ENCODE data around the gene NACC2.

NACC2 gene

DNA sequence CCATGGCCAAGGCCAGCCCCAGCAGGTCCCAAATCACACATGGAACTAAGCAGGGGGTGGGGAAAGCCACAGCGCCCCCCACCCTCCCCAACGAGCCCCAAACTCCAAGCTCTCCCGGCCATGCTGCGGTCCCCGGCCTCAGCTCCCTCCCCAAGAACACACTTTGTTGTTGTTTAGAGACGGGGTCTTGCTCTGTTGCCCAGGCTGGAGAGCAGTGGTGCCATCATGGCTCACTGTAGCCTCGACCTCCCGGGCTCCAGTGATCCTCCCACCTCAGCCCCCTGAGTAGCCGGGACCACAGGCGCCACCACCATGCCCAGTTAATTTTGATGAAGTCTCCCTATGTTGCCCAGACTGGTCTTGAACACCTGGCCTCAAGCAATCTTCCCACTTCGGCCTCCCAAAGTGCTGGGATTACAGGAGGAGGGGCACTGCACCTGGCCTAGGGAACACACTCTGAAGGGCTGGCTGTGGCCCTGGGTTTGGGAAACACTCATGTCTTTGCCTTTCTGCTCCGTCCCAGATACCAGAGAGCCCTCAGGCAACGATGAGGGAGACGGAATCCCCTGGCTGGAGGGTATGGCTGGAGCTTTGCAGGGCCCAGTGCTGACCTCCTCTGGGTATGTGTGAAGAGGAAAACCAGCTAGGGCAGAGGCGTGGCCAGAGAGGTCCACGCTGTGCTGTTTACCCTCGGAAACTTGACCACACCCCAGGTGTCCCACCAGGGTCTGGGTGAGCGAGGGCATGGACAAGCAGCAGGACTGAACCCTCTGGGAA is 80.8 kb downstream of the NACC2 start:
- DNase-seq (ENCODE audit: low read depth in 3 of 3, low spot score in 1 of 3), result no peak

DNA sequence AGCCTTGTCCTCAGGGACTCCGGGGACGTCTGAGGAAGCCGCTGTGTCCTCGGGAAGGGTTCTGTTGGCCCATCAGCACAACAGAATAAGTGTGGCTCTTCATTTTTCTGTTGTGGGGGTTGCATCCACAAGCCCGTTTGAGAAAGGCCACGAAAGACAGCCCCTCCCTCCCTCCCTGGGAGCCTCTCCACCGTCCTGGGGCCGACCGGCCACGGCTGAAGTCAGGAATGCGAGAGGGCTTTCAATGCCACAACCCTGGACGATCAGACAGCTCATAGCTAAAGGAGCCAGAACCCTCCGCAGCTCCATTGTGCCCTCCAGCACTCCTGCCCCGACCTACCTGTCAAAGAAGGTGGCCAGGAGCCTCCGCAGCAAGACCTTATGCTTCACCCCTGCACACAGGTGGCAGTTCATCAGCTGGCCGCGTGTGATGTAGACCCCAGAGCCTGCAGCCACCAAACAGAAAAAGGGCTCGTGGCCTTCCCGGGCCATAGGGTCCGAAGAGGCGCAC is 81.5 kb downstream of the NACC2 start:
- no peak for DNase-seq (ENCODE audit: low read depth in 3 of 3, low spot score in 1 of 3)

DNA sequence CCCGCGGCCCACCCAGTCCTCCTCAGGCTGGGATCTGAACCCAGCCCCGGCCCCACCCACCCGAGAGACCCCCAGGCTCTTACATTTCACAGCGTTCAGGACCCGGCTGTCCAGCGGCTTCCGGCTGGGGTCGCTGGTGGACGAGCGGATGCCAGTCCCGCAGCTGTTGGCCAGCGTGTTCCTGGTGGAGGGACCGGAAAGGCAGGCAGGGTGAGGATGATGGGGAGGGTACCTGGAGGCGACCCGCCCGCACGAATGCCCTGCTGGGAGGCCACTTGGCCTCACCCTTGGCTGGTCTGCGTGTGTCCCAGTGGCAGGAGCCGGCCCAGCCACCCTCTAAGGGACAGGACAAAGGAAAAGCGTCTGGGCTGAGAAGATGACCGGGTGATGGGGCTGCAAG is 82.0 kb downstream of the NACC2 start:
- DNase-seq (ENCODE audit: low read depth in 3 of 3, low spot score in 1 of 3), result no peak

DNA sequence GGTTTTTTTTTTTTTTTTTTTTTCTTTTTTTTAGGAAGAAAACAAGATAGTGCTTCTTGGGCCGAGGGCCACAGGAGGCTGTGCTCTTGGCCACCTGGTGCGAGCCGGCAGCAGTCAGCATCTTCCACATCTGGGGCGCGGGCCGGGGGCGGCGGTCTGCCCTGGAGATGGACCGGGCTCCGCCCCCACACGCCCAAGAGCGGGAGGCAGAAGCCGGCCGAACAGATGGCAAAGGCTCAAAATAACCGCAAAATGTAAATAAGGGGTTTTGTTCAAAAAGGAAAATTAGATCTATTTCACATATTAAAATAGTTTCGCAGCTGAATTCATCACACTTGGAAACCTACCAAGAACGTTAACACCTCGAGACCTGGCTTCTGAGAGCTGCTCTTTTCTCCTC is 82.4 kb downstream of the NACC2 start:
- no peak for DNase-seq (ENCODE audit: low read depth in 3 of 3, low spot score in 1 of 3)

DNA sequence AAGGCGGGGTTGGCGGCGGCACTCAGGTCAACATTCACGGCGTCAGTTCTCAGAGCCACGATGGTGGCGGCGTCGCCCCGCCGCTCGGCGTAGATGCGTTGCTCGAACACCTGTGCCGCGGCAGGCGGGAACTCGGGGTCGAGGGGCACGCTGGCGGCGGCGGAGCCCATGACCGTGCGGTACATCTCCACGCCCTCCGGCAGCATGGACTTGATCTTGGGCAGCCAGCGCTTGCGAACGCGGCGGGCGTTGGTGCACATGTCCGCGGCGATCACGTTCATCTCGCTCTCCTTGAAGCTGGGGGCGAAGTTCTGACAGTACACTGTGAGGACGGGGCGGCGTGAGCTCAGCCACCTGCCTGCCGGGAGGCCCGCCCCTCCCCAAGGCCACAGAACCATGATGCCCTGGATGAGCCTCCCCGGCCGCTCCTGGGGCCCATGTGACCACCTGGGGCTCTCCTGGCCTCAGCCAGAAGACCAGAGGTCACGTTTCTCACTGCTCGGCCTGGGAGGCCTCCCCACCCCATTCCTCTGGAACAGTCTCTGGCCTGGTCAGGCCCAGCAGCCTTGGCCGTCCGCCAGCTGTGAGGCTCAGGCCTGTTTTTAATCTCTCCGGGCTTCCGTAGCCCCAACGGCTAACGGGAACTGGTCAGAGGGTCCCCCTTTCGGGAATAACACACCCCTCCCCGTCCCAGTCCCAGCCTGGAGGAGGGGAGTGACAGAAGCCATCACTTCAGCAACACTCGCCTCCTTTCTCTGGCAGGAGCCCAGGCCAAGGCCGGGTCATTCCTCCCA is 83.2 kb downstream of the NACC2 start:
- no peak for DNase-seq (ENCODE audit: low read depth in 3 of 3, low spot score in 1 of 3)

DNA sequence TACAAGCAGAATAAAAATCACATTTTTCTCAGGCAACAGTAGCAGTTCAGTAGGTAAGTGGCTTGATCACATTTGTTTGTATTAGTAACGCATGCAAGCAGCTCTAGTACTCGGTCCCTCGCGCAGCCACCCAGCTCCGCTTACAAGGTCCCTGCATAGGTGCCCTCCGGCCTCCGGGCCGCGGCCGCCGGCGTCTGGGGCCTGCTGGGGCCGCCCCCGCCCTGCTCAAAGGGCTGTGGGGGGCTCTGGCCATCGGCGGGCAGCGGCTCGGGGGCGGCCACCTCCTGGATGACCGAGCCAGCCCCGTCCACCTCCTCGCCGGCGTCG is 83.8 kb downstream of the NACC2 start:
- DNase-seq (ENCODE audit: low read depth in 3 of 3, low spot score in 1 of 3), result no peak

DNA sequence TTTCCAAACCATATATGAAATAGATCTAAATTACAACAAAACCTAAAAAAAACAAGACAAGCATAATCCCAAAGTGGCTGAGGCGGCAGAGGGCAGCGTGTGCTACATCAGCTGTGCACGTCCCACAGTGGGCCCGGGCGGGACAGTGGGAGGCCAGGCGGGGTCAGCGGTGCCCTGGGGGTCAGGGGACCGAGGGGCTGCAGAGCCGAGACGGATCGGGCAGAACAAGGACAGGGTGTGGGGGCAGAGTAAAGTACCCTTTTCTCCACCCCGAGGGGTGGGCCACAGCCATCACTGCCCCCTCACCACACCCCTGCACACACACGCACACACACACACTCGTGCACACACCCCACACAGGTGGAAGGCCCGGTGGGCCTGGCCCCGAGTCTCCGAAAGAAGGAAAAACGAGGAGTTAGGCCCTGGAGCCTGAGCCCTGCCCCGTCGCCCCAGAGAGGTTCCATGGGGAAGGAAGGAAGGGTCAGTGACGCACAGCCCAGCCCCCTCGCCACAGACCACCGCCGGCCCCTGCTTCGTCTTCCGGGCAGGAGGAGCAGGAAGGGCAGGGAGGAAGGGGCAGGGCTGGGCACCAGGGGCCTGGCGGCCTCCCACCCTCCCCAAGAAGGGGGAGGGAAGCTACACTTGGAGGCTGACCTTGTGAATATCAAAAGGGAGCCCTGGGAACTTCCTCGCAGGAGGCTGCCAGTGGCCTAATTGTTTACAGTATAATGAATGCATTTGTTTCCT is 84.3 kb downstream of the NACC2 start:
- no peak for DNase-seq (ENCODE audit: low read depth in 3 of 3, low spot score in 1 of 3)

DNA sequence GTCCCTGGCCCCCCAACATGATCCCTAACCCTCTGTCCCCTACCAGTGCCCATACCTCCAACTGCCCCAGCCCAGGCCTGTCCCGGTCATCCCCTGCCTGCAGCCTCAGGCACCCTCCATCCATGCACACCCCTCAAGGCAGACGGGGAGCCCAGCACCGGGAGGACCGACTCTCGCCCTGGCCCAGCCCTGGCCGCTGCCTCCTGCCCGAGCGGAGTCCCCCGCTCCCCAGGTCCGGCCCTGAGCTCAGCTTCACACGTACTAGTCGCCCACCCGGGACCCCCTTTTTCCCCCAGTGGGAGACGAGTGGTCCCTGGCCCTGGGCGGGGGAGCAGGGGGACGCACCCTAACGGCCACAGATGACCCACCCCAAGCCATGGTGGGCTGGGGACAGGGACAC is 84.9 kb downstream of the NACC2 start:
- DNase-seq (ENCODE audit: low read depth in 3 of 3, low spot score in 1 of 3), result no peak

DNA sequence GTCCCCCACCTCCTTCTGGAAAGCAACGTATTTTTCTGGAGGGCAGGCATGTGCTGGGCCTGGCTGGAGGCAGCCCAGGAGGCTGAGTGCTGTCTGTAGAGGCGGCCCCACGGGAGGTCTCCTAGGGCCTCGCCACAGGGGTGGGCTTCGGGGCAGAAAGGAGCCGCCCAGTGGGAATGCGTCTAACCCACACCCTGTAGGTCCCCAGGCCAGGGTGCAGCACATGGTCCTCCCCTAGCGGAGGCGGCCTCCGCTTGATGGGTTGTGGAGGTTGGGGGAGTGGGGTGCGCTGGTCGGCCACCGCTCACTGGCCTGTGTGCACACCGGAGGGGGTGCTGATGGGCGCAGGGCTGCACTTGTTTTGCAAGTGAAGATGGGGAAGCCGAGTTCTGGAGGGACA is 85.6 kb downstream of the NACC2 start:
- DNase-seq (ENCODE audit: low read depth in 3 of 3, low spot score in 1 of 3), result no peak

DNA sequence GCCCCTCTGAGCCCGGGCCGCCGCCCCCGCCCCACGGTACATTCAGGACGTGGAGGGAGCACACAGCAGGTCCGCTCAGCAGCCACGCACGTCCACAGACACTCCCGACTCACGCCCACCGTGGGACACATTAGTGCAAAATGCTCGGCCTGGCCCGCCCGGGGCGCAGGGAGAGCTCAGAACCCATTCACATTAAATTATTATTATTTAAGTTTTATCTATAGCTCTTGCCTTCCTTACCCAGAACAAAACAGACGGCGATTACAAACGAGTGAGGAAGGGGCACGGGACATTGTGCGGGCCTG is 86.4 kb downstream of the NACC2 start:
- DNase-seq (ENCODE audit: low read depth in 3 of 3, low spot score in 1 of 3), result no peak

DNA sequence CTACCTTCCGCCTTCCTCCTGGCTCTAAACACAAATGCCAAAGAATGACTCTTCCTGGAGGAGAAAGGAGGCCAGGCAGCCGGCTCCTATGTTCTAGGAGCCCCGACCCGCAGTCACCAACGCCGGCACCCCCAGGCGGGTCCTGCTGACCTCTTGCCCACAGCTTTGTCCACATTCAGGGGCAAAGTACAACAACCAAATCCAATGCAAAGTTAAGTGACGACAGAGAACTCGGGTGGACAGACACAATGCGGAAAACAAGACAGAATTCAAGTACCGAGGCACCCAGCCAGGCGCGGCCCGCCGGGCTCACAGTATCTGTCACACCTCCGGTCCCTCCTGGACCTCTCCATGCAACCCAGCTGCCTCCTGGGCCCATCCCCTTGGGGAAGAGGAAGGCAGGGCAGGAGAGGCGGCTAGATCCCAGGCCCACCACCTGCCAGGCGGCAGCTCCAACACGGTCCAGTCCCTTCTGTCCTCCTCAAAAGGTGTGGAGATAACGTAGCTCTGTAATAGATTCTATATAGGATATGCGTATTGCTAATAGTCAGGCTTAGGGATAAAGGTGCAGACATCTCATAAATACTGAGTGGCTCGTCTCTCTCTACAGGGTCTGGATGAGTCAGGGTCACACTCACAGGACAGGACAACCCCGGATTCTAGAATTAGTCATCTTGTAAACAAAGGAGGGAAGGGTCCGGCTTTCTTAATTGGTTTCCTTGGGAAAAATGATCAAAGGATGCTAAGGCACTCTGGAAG is 87.0 kb downstream of the NACC2 start:
- no peak for DNase-seq (ENCODE audit: low read depth in 3 of 3, low spot score in 1 of 3)

DNA sequence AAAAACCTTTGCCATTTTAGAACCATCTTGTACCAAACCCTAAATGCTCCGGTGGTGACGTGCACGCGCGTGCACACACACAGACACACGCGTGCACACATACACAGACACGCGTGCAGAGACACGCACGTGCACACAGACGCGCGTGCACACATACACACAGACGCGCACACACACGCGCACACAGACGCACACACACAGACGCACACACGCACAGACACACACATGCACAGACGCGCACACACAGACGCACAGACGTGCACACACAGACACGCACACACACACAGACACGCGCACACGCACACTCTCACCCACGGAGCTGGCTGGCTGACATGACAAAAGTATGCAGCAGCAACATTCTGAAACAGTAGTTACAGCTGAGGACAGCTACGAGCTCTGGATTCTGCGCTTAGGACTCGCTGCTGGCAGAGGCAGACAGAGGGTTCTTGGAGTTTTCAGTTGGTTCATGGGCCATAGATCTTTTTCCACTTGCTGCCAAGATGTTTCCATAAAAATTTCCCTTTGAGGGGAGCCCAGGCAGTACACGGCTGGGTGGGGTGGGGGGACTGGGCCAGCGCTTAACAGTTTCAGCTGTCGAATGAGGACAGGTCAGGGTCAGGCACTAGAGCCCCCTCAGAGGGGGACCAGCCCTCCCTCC is 87.7 kb downstream of the NACC2 start:
- DNase-seq (ENCODE audit: low read depth in 3 of 3, low spot score in 1 of 3), result no peak

DNA sequence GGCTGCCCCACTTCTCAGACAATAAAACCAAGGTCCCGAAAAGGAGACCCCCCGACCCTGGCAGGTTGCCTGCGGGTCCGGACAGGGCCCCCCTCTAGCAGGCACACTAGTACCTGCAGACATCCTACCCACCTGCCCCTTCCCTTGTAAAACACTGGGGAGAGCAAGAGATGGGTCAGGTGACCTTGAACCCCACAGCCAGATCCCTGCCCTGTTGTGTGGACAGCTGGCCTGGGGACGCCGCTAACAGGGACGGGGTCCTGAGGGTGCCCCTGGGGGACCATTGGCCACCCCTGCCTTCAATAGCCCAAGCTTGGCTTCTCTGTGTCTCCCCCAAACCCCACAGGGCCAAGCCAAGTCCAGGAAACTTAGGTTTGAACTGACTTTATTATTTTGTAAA is 88.9 kb downstream of the NACC2 start:
- DNase-seq (ENCODE audit: low read depth in 3 of 3, low spot score in 1 of 3), result no peak

DNA sequence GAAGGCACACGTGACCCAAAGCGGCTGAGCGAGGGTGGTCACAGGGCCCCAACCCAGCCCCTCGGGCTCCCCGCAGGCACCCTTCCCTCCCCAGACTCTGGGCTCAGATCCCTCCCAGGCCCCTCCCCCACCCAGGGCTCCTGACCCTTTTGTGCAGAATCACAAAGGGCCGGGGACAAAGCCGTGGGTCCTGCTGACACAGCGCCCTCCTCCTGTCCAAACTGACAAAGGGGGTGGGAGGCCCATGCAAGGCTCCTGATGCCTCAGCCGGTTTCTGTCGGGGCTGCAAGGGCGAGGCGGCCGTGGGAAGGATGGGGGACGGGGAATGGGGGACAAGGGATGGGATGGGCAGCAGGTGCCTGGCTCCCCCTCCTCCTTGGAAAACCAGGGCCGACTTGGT is 90.4 kb downstream of the NACC2 start:
- no peak for DNase-seq (ENCODE audit: low read depth in 3 of 3, low spot score in 1 of 3)

DNA sequence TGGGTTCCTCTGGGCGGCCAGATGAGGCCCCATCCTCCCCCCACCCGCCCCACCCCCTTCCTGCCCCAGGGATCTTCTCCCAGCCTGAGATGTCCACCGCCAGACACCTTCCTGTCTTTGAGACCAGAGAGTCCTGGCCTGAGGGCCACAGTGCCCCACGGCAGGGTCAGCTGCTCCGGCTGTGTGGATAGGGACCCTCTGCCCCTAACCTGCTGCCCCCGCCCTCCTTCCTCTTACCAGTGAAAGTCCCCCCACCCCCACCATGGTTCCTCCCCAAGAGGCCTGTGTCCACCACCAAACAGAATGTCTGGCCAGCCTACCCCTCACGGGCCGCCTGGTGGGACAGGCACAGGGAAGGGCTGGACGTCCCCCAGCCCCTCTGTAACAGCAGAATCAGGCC is 90.9 kb downstream of the NACC2 start:
- DNase-seq (ENCODE audit: low read depth in 3 of 3, low spot score in 1 of 3), result no peak

DNA sequence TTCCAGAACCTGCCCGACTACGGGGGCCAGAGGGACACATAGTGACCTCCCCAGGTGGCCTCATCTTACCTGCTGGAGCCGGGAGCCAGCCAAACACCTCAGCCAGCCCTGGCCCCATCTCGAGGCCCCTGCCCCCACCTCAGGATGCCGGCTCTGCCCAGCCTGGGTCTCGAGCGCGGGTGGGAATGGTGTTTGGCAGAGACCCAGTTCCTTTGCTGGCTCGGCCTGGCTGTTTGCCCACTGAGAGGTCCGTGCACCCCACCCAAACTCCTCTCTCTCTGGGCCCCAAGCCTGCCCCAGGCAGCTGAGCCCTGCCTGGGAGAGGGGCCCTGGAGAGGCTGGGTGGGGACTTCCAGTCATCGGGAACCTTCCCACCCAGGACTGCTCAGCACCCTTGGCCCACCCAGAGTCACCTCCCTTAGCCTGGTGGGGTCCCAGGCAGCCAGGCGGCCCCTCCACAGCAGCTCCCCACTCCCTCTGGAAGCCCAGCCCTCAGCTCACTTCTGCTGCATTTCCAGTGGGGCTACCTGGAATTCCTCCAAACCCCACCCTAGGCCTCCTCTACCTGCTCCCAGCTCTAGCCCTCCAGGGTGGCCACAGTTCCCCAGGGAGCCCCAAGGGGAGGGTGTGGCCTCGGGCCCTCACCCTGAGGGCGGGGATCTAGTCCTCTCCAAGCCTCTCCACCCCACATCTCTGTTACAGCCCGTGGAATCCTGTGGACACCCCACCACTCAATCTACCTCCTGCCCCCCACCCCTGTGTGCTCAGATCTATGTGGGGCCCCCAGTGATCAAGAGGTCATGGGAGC is 91.5 kb downstream of the NACC2 start:
- no peak for DNase-seq (ENCODE audit: low read depth in 3 of 3, low spot score in 1 of 3)

DNA sequence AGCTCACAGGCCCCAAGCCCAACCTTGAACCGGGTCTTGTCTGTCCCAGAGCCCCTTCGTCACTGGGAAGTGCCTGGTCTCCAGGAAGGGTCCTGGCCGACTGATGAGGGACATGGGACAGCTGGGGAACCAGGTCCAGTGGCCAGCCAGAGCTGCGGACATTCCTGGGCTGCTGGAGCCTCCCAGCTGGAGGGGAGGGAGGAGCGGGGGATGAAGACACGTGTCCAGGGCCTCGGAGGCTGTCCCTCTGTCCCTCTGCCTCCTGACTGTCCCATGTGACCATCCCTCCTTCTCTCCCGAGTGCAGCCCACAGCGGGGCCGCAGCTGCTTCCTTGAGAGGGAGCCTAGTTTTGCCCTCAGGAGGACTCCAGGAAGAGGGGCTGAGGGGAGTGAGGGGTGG is 92.2 kb downstream of the NACC2 start:
- DNase-seq (ENCODE audit: low read depth in 3 of 3, low spot score in 1 of 3), result no peak

DNA sequence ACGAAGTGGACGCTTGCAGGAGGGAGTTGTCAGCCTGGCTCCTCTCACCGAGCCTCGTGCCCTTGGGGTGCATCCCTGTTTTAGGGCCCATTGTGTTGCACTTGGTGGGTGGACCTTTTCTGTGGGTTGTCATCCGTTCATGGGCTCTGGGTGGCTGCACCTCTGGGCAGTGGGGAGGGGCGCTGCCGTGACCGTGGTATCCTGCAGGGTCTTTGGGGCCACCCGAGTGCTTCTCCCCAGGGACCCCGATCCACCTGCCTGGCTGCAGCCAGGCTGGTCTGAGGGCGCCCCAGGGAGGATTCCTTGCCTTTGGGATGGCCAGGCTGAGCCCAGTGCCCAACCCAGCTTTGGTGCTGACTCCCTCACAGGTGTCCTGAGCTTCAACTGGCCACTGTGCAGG is 92.9 kb downstream of the NACC2 start:
- DNase-seq (ENCODE audit: low read depth in 3 of 3, low spot score in 1 of 3), result no peak

DNA sequence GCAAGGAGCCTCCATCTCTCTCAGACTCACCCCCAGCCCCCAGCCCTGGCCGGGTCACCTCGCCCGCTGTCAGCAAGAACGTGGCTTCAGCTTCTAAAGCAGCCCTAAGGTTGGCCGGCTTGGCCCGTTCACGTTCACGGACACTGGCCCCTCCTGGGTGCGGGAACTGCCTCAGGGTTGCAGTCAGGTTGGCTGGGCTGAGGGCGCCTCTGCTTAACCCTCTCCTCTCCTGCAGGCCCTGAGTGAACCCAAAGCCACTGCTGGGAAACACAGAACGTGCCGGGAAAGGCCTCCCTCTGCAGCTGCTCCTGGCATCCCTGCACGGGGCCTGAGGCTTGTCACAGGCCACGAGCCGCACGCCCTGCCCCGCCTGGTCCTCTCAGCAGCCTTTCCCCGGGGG is 93.9 kb downstream of the NACC2 start:
- DNase-seq (ENCODE audit: low read depth in 3 of 3, low spot score in 1 of 3), result no peak

DNA sequence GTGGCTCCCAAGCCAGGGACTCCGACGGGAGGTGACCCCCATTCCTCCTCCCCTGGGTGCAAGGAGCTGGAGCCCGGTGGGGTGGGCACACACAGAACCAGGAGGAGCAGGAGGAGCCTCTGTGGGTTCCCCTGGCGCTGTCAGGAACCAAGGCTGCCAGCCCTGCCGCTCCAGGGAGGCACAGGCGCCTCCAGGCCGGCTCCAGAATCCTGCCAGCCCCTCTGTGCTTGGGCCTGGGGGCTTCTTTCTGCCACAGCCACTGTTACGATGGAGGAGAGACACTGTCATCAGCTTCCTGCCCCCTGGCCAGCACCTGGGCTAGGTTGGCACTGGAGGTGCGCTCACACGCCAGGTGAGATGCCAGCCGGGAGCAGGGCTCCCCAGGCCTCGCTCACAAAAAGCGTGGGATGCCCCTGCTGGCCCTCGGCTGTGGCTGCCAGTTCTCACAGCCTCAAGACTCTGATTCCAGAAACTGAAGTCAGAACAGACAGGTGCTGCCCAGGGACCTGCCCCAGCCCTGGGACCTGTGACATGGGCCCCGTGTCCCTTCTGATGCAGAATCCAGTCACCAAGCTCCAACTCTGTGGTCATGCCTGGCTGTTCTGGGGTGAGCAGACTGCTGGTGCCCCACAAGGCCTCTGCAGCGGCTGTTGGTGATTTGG is 96.5 kb downstream of the NACC2 start:
- DNase-seq (ENCODE audit: low read depth in 3 of 3, low spot score in 1 of 3), result no peak

Measured in stimulated activated CD4-positive, alpha-beta T cell treated with anti-CD3 and anti-CD28 coated beads, TNF-alpha, amount 100 ng/mL, for 1 hour (primary cell).